Natural killer cell (primary cell): Measurements from ENCODE around the gene DIS3. TPM values are rescaled to one million over a fixed set of nuclear protein-coding genes. Genes with fewer than 3 reads are reported as not detected.

ENCODE experiments used
- ATAC-seq, 3 donors: fragments of 150-1000 bp in 2 of 3; fragments of 200-7000 bp in 1 of 3; cut with Tn5 transposase; 1 replicate in 1 of 3; 2 replicates in 2 of 3; pipeline ENCODE4 v1.10.0; 2021; ENCODE audit warnings: mild to moderate bottlenecking in 2 of 3, moderate library complexity in 2 of 3
- DNase-seq, 2 donors: peaks; one replicate each; pipeline versions ENCODE4 v3.0.0 to v3.0.0-alpha.2; 2013 to 2021; ENCODE audit warnings: mixed read lengths in 1 of 2
- H3K27ac ChIP-seq: one replicate; pipeline ENCODE4 v1.5.1; 2013; ENCODE audit warnings: mild to moderate bottlenecking, low read length
- H3K27me3 ChIP-seq: one replicate; pipeline ENCODE4 v1.6.1; 2013; ENCODE audit warnings: low read length; ENCODE audit not compliant: control insufficient read depth, insufficient read depth
- H3K36me3 ChIP-seq: one replicate; pipeline ENCODE4 v1.6.1; 2013; ENCODE audit warnings: low read length; ENCODE audit not compliant: control insufficient read depth, insufficient read depth
- H3K4me1 ChIP-seq: one replicate; pipeline ENCODE4 v1.6.1; 2013; ENCODE audit warnings: low read length; ENCODE audit not compliant: control insufficient read depth, insufficient read depth
- H3K4me3 ChIP-seq: one replicate; pipeline ENCODE4 v1.5.1; 2013; ENCODE audit warnings: low read length
- H3K9me3 ChIP-seq: one replicate; pipeline ENCODE4 v1.6.1; 2013; ENCODE audit warnings: low read length; ENCODE audit not compliant: control insufficient read depth, insufficient read depth
- H3K27ac Mint-ChIP-seq, 2 donors: one replicate each; pipeline ENCODE4 v1.8.0; 2022; ENCODE audit warnings: mild to moderate bottlenecking in 2 of 2, mixed read lengths in 2 of 2, moderate library complexity in 1 of 2
- H3K27me3 Mint-ChIP-seq, 2 donors: one replicate each; pipeline ENCODE4 v1.8.0; 2022; ENCODE audit warnings: low read depth in 2 of 2, mixed read lengths in 2 of 2
- H3K36me3 Mint-ChIP-seq: one replicate; pipeline ENCODE4 v1.8.0; 2022; ENCODE audit warnings: mixed read lengths
- H3K4me1 Mint-ChIP-seq, 2 donors: one replicate each; pipeline ENCODE4 v1.8.0; 2022; ENCODE audit warnings: mixed read lengths in 2 of 2
- H3K4me3 Mint-ChIP-seq: one replicate; pipeline ENCODE4 v1.8.0; 2022; ENCODE audit warnings: mild to moderate bottlenecking, moderate library complexity, mixed read lengths
- H3K9me3 Mint-ChIP-seq, 2 donors: one replicate each; pipeline ENCODE4 v1.8.0; 2022; ENCODE audit warnings: mixed read lengths in 2 of 2
- WGBS: methylation state at CpG from one replicate; pipeline ENCODE4 v1.1.7; 2013; ENCODE audit warnings: missing lambda C conversion rate; ENCODE audit not compliant: insufficient coverage; 5-methylcytosine and 5-hydroxymethylcytosine counted together
- intact Hi-C: fragments of 100-400 bp; cut with micrococcal nuclease; formaldehyde crosslinking; loops from one replicate; pipeline ENCODE4 v1.14.2; 2022
- total RNA-seq, 4 donors: library from RNA; stranded (reverse); fragments of 120-200 nt in 1 of 4; gene quantifications; one replicate each; pipeline versions ENCODE4 v1.2.3 to v1.2.4, GENCODE V29; 2013 to 2022
- TF ChIP-seq, protein P1 (sequence below): fragments of 200-600 bp; IDR thresholded peaks from one replicate; pipeline ENCODE4 v1.8.0; 2022; ENCODE audit warnings: antibody characterized with exemption

Gene DIS3
- total RNA-seq, 3 donors from 2014 or later (not counting 1 experiment from before 2014, with no cell fraction given), result 26.9 to 35.2 (median 33.6) TPM

DNA sequence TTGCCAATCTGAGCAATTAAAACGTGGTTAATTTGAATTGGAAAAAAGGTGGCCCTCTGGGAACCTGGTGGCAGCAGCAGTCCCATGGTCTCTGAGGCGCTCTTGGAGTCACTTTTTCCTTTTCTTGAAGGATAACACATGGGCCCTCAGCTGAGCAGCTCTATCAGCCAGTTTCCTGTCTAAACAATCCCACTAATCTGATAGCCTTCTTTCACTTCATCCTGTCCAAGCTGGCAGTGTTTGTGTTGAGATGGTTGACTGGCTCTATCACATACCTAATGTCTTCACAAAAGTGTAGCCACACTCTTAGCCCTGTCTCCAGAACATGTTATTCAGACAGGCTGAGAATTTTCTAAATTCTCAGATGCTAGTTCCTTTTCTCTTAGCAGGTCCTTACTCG is 64.9 kb downstream of the DIS3 start:
- H3K27ac ChIP-seq, result no peak overlapping the region
- H3K36me3 ChIP-seq, result peaks cover 38% of the 10 kb centered on the region
- ATAC-seq (no peak), DNase-seq (no peak)
- H3K4me1 ChIP-seq, result no peaks in the 10 kb centered on the region
- no peak overlapping the region for H3K4me3 Mint-ChIP-seq
- no peaks in the 10 kb centered on the region for H3K9me3 Mint-ChIP-seq
- TF ChIP-seq, protein P1, sequence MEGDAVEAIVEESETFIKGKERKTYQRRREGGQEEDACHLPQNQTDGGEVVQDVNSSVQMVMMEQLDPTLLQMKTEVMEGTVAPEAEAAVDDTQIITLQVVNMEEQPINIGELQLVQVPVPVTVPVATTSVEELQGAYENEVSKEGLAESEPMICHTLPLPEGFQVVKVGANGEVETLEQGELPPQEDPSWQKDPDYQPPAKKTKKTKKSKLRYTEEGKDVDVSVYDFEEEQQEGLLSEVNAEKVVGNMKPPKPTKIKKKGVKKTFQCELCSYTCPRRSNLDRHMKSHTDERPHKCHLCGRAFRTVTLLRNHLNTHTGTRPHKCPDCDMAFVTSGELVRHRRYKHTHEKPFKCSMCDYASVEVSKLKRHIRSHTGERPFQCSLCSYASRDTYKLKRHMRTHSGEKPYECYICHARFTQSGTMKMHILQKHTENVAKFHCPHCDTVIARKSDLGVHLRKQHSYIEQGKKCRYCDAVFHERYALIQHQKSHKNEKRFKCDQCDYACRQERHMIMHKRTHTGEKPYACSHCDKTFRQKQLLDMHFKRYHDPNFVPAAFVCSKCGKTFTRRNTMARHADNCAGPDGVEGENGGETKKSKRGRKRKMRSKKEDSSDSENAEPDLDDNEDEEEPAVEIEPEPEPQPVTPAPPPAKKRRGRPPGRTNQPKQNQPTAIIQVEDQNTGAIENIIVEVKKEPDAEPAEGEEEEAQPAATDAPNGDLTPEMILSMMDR, result no peak
- WGBS, result 61% methylated on average over 3 of the region's 3 CpGs
- peaks cover 28 to 37% of the 10 kb centered on the region in 2 donors for H3K4me1 Mint-ChIP-seq
- peak overlapping the region in 1 of 2 donors; percentile 18 for H3K27ac Mint-ChIP-seq
- peaks cover 8% of the 10 kb centered on the region for H3K9me3 ChIP-seq
- H3K27me3 Mint-ChIP-seq, result no peaks in the 10 kb centered on the region
- no peaks in the 10 kb centered on the region for H3K27me3 ChIP-seq
- peaks cover 20% of the 10 kb centered on the region for H3K36me3 Mint-ChIP-seq
- H3K4me3 ChIP-seq, result no peak overlapping the region
- intact Hi-C loops, result no loop called here

Other genes starting within 250 kb of the DIS3 start
- gene MZT1, start 54.3 kb downstream of the DIS3 start, total RNA-seq, result 1 to 10 TPM; 5.7 to 7.4 (median 5.8) TPM
- 1 to 10 TPM; 4.9 to 7.4 (median 5.5) TPM for gene BORA, start 54.0 kb downstream of the DIS3 start, total RNA-seq
- gene PIBF1, start 233 bp upstream of the DIS3 start, total RNA-seq, result 10 to 100 TPM; 21.9 to 37.8 (median 27.8) TPM